HepG2 (cell line): ENCODE results near the gene VSTM4. TPM values are rescaled to one million over a fixed set of nuclear protein-coding genes. Genes with fewer than 3 reads are reported as not detected.

Experiments
- ATAC-seq: fragments of 200-7000 bp; cut with Tn5 transposase; 3 replicates; pipeline ENCODE4 v1.9.1; 2020; ENCODE audit warnings: mild to moderate bottlenecking, moderate library complexity
- BruUV-seq: library from RNA; stranded (reverse); fragments of 400-500 nt; replicated peaks from 2 replicates; lab custom pipeline; 2021; lab: Mats Ljungman, UMichigan
- CTCF ChIA-PET: fragments of 300-600 bp; formaldehyde crosslinking; extraction: SDS; loops from one replicate; lab custom pipeline; 2021; ENCODE audit warnings: low total read pairs, inconsistent platforms, low intra/inter-chr PET ratio; lab: Yijun Ruan, JAX
- POLR2A ChIA-PET: fragments of 350-600 bp; sonication (Branson Sonifier 250); formaldehyde crosslinking; loops from one replicate; lab custom pipeline; 2020; ENCODE audit warnings: antibody characterized with exemption, inconsistent platforms; lab: Yijun Ruan, JAX
- DNase-seq: peaks from one replicate; pipeline ENCODE4 v3.0.0-alpha.2; 2015; ENCODE audit warnings: low spot score
- FAIRE-seq: peaks from 3 replicates; lab custom pipeline; 2011; peaks lifted over from hg19 to GRCh38; lab: Jason Lieb, UNC
- H2AFZ ChIP-seq: one replicate; pipeline ENCODE4 v1.6.1; 2011; ENCODE audit warnings: low read length, inconsistent platforms
- H3K27ac ChIP-seq: fragments of 300-600 bp; 3 replicates; pipeline ENCODE4 v1.8.0; 2011; ENCODE audit warnings: mixed run types, mild to moderate bottlenecking, mixed read lengths, low read length, inconsistent platforms; ENCODE audit not compliant: insufficient read depth; ENCODE audit errors: extremely low read length
- H3K27me3 ChIP-seq, 2 experiments: fragments of 200-600 bp in 1 of 2; 2 replicates in 1 of 2; 3 replicates in 1 of 2; pipeline versions ENCODE4 v1.6.0 to v1.8.0; 2011; ENCODE audit warnings: low read length in 2 of 2, mild to moderate bottlenecking in 2 of 2, moderate library complexity in 2 of 2, inconsistent platforms in 1 of 2; ENCODE audit not compliant: insufficient read depth in 2 of 2, control insufficient read depth in 1 of 2
- H3K36me3 ChIP-seq, 2 experiments: fragments of 200-600 bp in 1 of 2; replicated peaks in 1 of 2; 2 replicates in 1 of 2; 3 replicates in 1 of 2; pipeline versions ENCODE4 v1.5.1 to v1.8.0; 2011; ENCODE audit warnings: low read length in 2 of 2, inconsistent platforms in 1 of 2; ENCODE audit not compliant: insufficient read depth in 2 of 2, control insufficient read depth in 1 of 2
- H3K4me1 ChIP-seq: 2 replicates; pipeline ENCODE4 v1.5.1; 2012; ENCODE audit warnings: low read length, inconsistent platforms; ENCODE audit not compliant: insufficient read depth
- H3K4me2 ChIP-seq: 2 replicates; pipeline ENCODE4 v1.6.0; 2011; ENCODE audit warnings: low read depth, low read length, inconsistent platforms
- H3K4me3 ChIP-seq, 3 experiments: fragments of 200-600 bp in 1 of 3; sonication (generic), shearing (Covaris generic) in 1 of 3; replicated peaks in 1 of 3; 2 replicates each; pipeline ENCODE4 v1.5.1; 2011 to 2016; ENCODE audit warnings: low read length in 3 of 3, inconsistent platforms in 2 of 3, low read depth in 2 of 3, mild to moderate bottlenecking in 2 of 3, control low read depth in 1 of 3, mixed read lengths in 1 of 3; ENCODE audit not compliant: insufficient read depth in 1 of 3
- H3K79me2 ChIP-seq: one replicate; pipeline ENCODE4 v1.6.1; 2011; ENCODE audit warnings: low read length, inconsistent platforms; ENCODE audit not compliant: insufficient read depth
- H3K9ac ChIP-seq: 2 replicates; pipeline ENCODE4 v1.6.0; 2011; ENCODE audit warnings: mild to moderate bottlenecking, low read depth, low read length, inconsistent platforms; ENCODE audit not compliant: insufficient read depth
- H3K9me3 ChIP-seq: 2 replicates; pipeline ENCODE4 v1.5.1; 2012; ENCODE audit warnings: mild to moderate bottlenecking, low read length
- H4K20me1 ChIP-seq: 2 replicates; pipeline ENCODE4 v1.6.0; 2011; ENCODE audit warnings: inconsistent platforms, mild to moderate bottlenecking, low read length, moderate library complexity; ENCODE audit not compliant: insufficient read depth
- PHF5A ChIP-seq: IDR thresholded peaks from one replicate; pipeline ENCODE4 v1.6.1; 2018; ENCODE audit warnings: low read depth, missing genetic modification reagents; ENCODE audit not compliant: unreplicated experiment
- ZNF354B ChIP-seq: sonication (generic); formaldehyde crosslinking; IDR thresholded peaks from 2 replicates; pipeline ENCODE4 v1.8.0; 2022; ENCODE audit warnings: mild to moderate bottlenecking, missing genetic modification reagents
- ZNF646 ChIP-seq: sonication (generic); formaldehyde crosslinking; IDR thresholded peaks from 2 replicates; pipeline ENCODE4 v1.9.0; 2021; ENCODE audit warnings: mild to moderate bottlenecking, missing genetic modification reagents
- WGBS: methylation state at CpG from one replicate; pipeline ENCODE4 v1.1.6; 2017; ENCODE audit warnings: low lambda C conversion rate; 5-methylcytosine and 5-hydroxymethylcytosine counted together
- in situ Hi-C: cut with HindIII; loops from 2 replicates; pipeline ENCODE4 v1.10.0; 2017; ENCODE audit warnings: low pct_unique_long_range_greater_than_20kb; ENCODE audit not compliant: extremely low pct_ligation_motif_present
- intact Hi-C: fragments of 100-400 bp; cut with micrococcal nuclease; formaldehyde crosslinking; loops from one replicate; pipeline ENCODE4 v1.10.0; 2022; ENCODE audit not compliant: unreplicated experiment
- polyA plus RNA-seq, 8 experiments: library from polyadenylated mRNA; depleted of rRNA in 3 of 8; stranded (reverse) in 7 of 8; unstranded in 1 of 8; fragments of >200 nt; fragmentation: Illumina TruSeq in 4 of 8; extraction: Trizol in 4 of 8; gene quantifications; 2 replicates each; pipeline versions ENCODE4 v1.2.1 to v1.2.3, GENCODE V29; 2011 to 2016; ENCODE audit warnings: low read depth in 4 of 8, missing spikeins in 1 of 8, mixed read lengths in 1 of 8; ENCODE audit not compliant: insufficient read depth in 1 of 8
- total RNA-seq, 5 experiments: library from RNA; depleted of rRNA; stranded (reverse); fragments of >200 nt; fragmentation: Illumina TruSeq; extraction: Trizol; gene quantifications; 2 replicates each; pipeline ENCODE4 v1.2.3, GENCODE V29; 2016; ENCODE audit warnings: low read depth in 1 of 5

VSTM4 gene
- total and polyA plus RNA-seq, 2 of the 13 experiments (the other 11 are each of a cell fraction or from before 2014, with no cell fraction given): not detected

- CTCF ChIA-PET: no interaction called here
- H3K27ac ChIP-seq: no peak overlapping the region
- 59% methylated on average over 6 of the region's 7 CpGs for WGBS
- H3K79me2 ChIP-seq: no peaks in the 10 kb centered on the region
- no peaks in the 10 kb centered on the region for H3K36me3 ChIP-seq
- ATAC-seq (no peak), FAIRE-seq (no peak), DNase-seq (no peak)
- H4K20me1 ChIP-seq: no peaks in the 10 kb centered on the region
- no peak overlapping the region for H3K4me3 ChIP-seq
- H2AFZ ChIP-seq: no peak overlapping the region
- POLR2A ChIA-PET: no interaction called here
- intact Hi-C loops: no loop called here
- in situ Hi-C loops: no loop called here
- H3K4me2 ChIP-seq: no peak overlapping the region
- no peaks in the 10 kb centered on the region for H3K4me1 ChIP-seq
- no peak overlapping the region for H3K9ac ChIP-seq
- no peaks in the 10 kb centered on the region for H3K9me3 ChIP-seq
- BruUV-seq: no TSS peak
- no peak for TF ChIP-seq PHF5A (CRISPR knock-in tag)
- TF ChIP-seq ZNF354B: no peak
- TF ChIP-seq ZNF646 (CRISPR knock-in tag): no peak
- no peaks in the 10 kb centered on the region; a peak in 1 of 5 replicates for H3K27me3 ChIP-seq
These were observed 75.9 kb downstream of the VSTM4 start for GRCh38 chr10:49039409-49039808.
